ENCODE data around the gene MTG2.

Gene MTG2

DNA sequence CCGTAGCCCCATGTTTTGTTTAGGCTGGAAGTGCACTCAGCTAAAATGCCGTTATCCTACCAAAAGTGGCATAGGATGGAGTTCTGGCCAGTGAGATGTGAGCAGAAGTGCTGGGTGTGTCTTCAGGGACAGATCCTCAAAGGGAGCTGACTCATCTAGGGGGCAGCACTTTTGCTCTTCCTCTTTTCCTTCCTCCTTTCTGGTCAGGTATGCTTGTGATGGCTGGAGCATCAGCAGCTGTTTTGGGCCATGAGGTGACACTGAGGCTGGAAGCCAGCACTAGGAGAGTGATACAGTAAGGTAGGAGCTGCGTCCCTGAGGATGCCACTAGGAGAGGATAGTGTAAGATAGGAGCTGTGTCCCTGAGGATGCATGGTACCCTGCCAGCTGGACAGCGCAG, 50.9 kb downstream of the MTG2 start:
- TF ChIP-seq, protein P1, sequence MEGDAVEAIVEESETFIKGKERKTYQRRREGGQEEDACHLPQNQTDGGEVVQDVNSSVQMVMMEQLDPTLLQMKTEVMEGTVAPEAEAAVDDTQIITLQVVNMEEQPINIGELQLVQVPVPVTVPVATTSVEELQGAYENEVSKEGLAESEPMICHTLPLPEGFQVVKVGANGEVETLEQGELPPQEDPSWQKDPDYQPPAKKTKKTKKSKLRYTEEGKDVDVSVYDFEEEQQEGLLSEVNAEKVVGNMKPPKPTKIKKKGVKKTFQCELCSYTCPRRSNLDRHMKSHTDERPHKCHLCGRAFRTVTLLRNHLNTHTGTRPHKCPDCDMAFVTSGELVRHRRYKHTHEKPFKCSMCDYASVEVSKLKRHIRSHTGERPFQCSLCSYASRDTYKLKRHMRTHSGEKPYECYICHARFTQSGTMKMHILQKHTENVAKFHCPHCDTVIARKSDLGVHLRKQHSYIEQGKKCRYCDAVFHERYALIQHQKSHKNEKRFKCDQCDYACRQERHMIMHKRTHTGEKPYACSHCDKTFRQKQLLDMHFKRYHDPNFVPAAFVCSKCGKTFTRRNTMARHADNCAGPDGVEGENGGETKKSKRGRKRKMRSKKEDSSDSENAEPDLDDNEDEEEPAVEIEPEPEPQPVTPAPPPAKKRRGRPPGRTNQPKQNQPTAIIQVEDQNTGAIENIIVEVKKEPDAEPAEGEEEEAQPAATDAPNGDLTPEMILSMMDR (IDR thresholded peaks at IDR 0.05; ENCODE audit: low read depth, low read length): no peak
- DNase-seq (ENCODE audit: extremely low read depth, low read depth): no peak

DNA sequence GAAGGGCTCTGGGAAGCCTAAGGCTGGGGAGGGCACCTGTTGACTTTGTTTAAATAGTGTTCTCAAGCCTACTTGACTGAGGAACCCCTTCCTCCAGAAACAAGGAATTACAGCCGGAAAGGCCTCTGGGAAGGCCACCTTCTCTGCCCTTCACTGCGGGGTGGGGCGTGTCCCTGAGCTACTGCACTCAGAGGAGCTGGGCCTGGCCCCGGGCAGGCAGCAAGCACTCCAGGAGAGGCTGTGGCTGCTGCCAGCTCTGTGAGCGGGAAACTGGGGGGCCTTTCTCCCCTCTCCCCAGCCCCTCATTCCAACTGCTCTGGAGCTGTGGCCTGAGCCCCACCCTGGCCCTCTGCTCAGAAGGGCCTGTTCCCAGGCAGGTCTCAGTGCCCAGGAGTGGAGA, 51.5 kb downstream of the MTG2 start:
- no peak for DNase-seq (ENCODE audit: extremely low read depth, low read depth)

DNA sequence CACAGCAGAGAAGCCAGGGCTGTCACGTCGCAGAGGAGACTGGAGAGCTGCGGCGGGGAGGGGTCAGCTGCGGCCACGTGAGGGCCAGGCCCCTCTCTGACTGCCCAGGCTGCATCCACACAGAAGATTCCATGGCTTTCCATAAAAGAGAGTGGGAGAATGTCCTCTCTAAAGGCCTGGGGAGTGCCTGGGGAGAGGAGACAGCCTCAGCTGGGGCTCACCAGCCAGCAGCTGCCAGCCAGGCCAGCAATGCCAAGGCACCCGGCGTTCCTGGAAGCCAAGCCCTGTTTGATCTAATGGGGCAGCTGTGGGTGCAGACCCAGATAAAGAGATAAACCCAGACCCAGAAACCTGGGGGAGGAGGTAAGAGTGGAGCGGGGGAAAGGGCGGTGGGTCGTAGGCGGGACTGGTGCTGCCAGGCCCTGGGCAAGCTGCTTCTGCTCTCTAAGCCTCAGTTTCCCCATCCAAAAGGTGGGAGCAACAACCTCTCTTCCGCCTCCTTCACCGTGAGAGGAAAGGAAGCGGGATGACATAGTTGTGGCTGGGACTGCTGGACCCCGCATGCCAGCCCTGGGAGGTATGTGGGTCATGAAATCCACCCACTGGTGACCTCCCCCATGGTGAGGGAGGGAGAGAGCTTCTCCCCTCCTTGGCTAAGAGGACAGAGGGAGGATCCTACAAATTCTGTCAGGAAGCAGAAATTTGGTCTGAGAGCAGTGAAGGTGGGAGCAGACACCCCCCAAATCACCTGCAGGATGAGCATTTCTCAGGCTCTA, 52.4 kb downstream of the MTG2 start:
- TF ChIP-seq, protein P1 (IDR thresholded peaks at IDR 0.05; ENCODE audit: low read depth, low read length): no peak
- DNase-seq (ENCODE audit: extremely low read depth, low read depth): no peak

More for the DNA sequence above, 51.5 kb downstream of the MTG2 start:
- TF ChIP-seq, protein P1 (IDR thresholded peaks at IDR 0.05; ENCODE audit: low read depth, low read length): no peak

DNA sequence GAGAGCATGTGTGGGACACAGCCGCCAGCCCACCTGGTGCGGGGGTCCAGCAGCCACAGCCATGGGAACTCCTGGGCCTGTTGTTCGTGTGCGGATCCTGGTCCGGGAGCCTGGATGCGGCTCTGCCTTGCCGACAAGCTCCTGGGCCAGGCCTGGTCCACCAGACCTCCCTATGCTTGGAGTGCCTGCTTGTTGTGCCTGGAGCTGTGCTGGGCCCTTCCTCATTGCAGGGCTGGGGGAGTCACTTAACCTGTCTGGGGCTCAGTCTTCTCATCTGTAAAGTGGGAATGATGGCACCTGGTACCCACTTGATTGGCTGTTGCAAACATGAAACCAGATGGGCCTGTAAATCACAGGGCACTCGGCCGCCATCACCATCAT, 52.9 kb downstream of the MTG2 start:
- TF ChIP-seq, protein P1 (IDR thresholded peaks at IDR 0.05; ENCODE audit: low read depth, low read length): no peak
- no peak for DNase-seq (ENCODE audit: extremely low read depth, low read depth)

DNA sequence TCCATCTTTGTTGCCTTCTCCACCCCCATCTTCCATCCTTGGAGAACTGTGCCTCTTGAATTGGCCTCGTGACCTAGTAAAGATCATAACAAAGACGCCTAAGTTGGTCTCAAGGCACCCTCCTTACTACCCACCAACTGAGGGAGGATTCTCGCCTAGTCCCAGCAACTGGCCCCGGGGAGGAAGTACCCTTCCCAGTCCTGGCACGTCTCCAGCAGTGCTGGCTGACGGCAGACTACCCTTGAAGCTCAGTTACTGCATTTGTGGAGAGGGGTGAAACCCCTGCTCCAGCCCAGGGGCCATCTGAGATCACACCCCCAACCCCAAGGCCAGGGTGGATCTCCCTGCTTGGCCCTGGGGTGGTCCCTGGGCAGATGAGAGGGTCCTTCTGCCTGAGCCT, 53.4 kb downstream of the MTG2 start:
- TF ChIP-seq, protein P1 (IDR thresholded peaks at IDR 0.05; ENCODE audit: low read depth, low read length): no peak
- DNase-seq (ENCODE audit: extremely low read depth, low read depth): no peak

DNA sequence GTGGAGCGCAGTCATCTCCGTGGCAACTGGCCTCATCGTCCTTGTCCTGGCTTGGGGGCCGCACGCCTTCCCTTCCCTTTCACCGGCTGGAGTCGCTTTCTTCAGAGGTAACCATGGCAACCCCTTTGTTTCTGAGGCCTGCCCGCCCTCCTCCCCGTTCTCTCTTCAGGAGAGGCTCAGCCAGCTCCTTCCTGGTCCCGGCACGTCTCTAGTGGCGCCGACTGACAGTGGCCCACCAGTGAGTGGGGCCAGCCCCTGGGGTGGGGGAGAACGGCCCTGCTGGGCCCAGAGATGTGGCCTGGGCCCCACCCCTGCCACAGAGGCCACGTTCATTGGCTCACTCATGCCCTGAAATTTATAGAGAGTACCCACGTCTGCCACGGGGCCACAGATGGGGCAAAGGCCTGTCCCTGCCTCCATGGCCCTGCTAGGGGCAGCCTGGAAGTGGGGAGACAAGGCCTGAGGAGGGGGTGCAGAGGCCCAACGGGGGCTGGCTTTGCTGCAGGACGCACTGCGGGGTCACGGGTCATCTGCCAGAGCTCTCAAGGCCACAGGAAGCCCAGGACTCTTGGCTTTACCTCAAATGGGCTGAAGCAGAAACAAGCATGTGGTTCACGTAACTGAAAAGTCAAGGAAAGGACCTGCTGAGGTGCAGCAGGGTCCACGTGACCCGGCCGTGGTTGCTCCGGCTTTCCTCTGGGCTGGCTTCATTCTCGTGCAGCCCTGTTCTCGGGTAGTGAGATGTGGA, 54.1 kb downstream of the MTG2 start:
- DNase-seq (ENCODE audit: extremely low read depth, low read depth): no peak

DNA sequence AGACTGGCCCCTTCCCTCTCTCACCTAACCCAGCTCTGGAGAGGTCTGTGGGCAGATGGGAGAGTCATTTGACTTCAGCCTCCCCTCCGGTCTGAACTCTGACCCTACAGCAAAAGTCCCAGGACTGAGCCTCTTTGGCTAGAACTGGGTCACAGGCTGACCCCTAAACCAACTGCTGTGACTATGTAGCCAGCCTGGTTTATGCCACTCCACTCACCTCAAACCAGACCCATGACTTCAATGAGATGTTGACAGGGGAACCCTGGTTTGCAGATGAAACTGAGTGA, 54.6 kb downstream of the MTG2 start:
- DNase-seq (ENCODE audit: extremely low read depth, low read depth): no peak
- TF ChIP-seq, protein P1 (IDR thresholded peaks at IDR 0.05; ENCODE audit: low read depth, low read length): no peak

More for the DNA sequence above, 54.1 kb downstream of the MTG2 start:
- TF ChIP-seq, protein P1 (IDR thresholded peaks at IDR 0.05; ENCODE audit: low read depth, low read length): no peak
